Measurements from ENCODE around the gene MAPRE2. TPM values are rescaled to one million over a fixed set of nuclear protein-coding genes. Genes with fewer than 3 reads are reported as not detected.

Gene MAPRE2
- total RNA-seq, 1 donor from 2014 or later, result 47.9 TPM

DNA sequence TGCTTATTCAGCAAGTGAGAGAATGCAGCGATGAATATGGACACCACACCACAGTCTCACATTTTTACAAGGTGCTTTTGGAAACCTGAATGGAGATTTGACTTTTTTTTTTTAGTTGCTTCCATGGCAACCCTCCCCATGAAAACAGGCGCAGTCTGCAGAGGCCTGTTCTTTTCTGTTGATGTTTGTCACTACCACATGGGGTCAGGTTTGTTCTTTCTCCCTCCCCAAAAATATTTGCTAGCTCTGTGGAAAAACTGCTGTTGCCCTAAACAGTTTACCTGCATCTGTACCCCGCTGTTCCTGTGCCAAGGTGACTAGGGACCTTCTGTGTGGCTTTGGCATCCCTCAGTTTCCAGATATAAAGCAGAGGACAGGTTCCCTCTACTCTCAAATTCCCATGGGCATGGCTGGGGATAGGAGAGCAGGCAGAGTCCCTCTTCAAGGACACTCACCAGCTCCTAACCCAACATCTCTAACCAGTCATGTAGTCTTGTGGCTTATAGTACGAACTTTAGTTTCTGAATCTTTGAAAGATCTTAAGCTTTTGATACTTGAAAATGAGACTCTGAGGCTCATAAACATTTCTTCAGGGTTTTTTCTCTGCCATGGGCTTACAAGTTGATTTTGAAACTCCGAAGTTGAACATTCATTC lies 14.7 kb upstream of the MAPRE2 start:
- Mint-ChIP-seq H3K4me3 (ENCODE audit: low read depth) (no peak overlapping the region), H3K27me3 (no peaks in the 10 kb centered on the region), H3K36me3 (ENCODE audit: insufficient read depth) (no peaks in the 10 kb centered on the region), H3K27ac (no peak overlapping the region), H3K9me3 (ENCODE audit: low read depth) (no peaks in the 10 kb centered on the region), H3K4me1 (ENCODE audit: low read depth) (peaks cover 27% of the 10 kb centered on the region)
- no peak for DNase-seq (ENCODE audit: low spot score, unreplicated experiment)
- TF ChIP-seq, protein P1, sequence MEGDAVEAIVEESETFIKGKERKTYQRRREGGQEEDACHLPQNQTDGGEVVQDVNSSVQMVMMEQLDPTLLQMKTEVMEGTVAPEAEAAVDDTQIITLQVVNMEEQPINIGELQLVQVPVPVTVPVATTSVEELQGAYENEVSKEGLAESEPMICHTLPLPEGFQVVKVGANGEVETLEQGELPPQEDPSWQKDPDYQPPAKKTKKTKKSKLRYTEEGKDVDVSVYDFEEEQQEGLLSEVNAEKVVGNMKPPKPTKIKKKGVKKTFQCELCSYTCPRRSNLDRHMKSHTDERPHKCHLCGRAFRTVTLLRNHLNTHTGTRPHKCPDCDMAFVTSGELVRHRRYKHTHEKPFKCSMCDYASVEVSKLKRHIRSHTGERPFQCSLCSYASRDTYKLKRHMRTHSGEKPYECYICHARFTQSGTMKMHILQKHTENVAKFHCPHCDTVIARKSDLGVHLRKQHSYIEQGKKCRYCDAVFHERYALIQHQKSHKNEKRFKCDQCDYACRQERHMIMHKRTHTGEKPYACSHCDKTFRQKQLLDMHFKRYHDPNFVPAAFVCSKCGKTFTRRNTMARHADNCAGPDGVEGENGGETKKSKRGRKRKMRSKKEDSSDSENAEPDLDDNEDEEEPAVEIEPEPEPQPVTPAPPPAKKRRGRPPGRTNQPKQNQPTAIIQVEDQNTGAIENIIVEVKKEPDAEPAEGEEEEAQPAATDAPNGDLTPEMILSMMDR (IDR thresholded peaks at IDR 0.05; ENCODE audit: unreplicated experiment), result no peak

- Mint-ChIP-seq H3K27me3 (no peaks in the 10 kb centered on the region), H3K9me3 (ENCODE audit: low read depth) (no peaks in the 10 kb centered on the region), H3K36me3 (ENCODE audit: insufficient read depth) (no peaks in the 10 kb centered on the region), H3K4me3 (ENCODE audit: low read depth) (no peak overlapping the region), H3K4me1 (ENCODE audit: low read depth) (peaks cover 27% of the 10 kb centered on the region), H3K27ac (no peak overlapping the region)
- DNase-seq (ENCODE audit: low spot score, unreplicated experiment), result no peak
- TF ChIP-seq, protein P1 (IDR thresholded peaks at IDR 0.05; ENCODE audit: unreplicated experiment), result no peak
These were observed 14.0 kb upstream of the MAPRE2 start for GRCh38 chr18:35027206-35027605.

DNA sequence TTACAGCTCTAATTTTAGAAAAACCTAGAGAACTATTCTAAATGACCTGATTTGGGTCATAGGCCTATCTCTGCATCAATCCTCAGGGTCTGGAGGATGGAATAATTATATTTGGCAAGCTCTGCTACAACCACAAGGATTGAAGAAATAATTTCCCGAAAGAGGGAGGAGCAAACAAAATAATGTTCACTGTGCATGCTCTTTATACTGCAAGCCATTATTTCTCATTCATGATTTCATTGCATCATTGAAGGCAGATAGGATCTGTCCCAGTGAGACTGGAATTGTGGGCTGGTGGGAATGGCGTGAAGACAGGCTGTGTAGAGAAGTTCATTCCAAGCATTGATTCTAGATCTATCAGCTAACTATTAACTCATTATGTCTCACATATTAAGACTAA lies 12.7 kb upstream of the MAPRE2 start:
- TF ChIP-seq, protein P1 (IDR thresholded peaks at IDR 0.05; ENCODE audit: unreplicated experiment), result no peak
- DNase-seq (ENCODE audit: low spot score, unreplicated experiment), result no peak
- Mint-ChIP-seq H3K4me3 (ENCODE audit: low read depth) (no peak overlapping the region), H3K27ac (no peak overlapping the region), H3K36me3 (ENCODE audit: insufficient read depth) (no peaks in the 10 kb centered on the region), H3K4me1 (ENCODE audit: low read depth) (peaks cover 27% of the 10 kb centered on the region), H3K9me3 (ENCODE audit: low read depth) (no peaks in the 10 kb centered on the region), H3K27me3 (no peaks in the 10 kb centered on the region)

- H3K4me3 Mint-ChIP-seq (ENCODE audit: low read depth), result no peak overlapping the region
- no peaks in the 10 kb centered on the region for H3K36me3 Mint-ChIP-seq (ENCODE audit: insufficient read depth)
- H3K27ac Mint-ChIP-seq, result no peak overlapping the region
- peaks cover 27% of the 10 kb centered on the region for H3K4me1 Mint-ChIP-seq (ENCODE audit: low read depth)
- no peak for DNase-seq (ENCODE audit: low spot score, unreplicated experiment)
- TF ChIP-seq, protein P1 (IDR thresholded peaks at IDR 0.05; ENCODE audit: unreplicated experiment), result no peak
- H3K27me3 Mint-ChIP-seq, result no peaks in the 10 kb centered on the region
- H3K9me3 Mint-ChIP-seq (ENCODE audit: low read depth), result no peaks in the 10 kb centered on the region
These were observed 12.1 kb upstream of the MAPRE2 start for GRCh38 chr18:35029103-35029502.

DNA sequence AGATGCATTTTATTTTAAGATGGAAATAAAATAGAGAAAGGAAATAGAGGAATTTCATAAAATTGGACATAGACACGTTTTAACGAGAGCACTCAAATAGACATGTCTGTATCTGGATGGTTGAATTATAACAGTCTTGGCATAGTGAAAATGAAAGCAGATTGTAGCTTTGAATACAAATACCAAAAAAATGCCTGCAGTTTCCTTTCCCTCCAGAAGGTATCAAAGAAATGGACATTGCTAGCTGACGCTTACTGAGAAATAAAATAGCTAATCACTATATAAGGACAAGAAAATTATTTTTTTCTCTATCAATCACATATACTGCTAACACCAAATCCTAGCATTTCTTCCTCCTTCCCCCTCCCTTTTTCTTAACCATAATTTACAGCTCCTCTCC lies 11.4 kb upstream of the MAPRE2 start:
- no peak for DNase-seq (ENCODE audit: low spot score, unreplicated experiment)
- H3K27me3 Mint-ChIP-seq, result no peaks in the 10 kb centered on the region
- TF ChIP-seq, protein P1 (IDR thresholded peaks at IDR 0.05; ENCODE audit: unreplicated experiment), result no peak
- H3K4me3 Mint-ChIP-seq (ENCODE audit: low read depth), result no peak overlapping the region
- peaks cover 27% of the 10 kb centered on the region for H3K4me1 Mint-ChIP-seq (ENCODE audit: low read depth)
- no peak overlapping the region for H3K27ac Mint-ChIP-seq
- no peaks in the 10 kb centered on the region for H3K36me3 Mint-ChIP-seq (ENCODE audit: insufficient read depth)
- no peaks in the 10 kb centered on the region for H3K9me3 Mint-ChIP-seq (ENCODE audit: low read depth)

Measured in progenitor cell of endocrine pancreas (in vitro differentiated cells).